Endothelial cell of umbilical vein (primary cell): ENCODE measurements around the gene ARF6.

Source experiments
- CTCF ChIP-seq, 2 donors: IDR thresholded peaks; 1 replicate in 1 of 2; 2 replicates in 1 of 2; pipeline ENCODE4 v1.5.1; 2011; ENCODE audit warnings: low read length in 2 of 2, mild to moderate bottlenecking in 2 of 2, moderate library complexity in 2 of 2, control low read depth in 1 of 2, inconsistent platforms in 1 of 2, low read depth in 1 of 2; ENCODE audit not compliant: insufficient read depth in 1 of 2; ENCODE audit errors: extremely low read depth in 1 of 2
- MYC ChIP-seq: IDR thresholded peaks from one replicate; pipeline ENCODE4 v1.6.1; 2011; ENCODE audit warnings: mild to moderate bottlenecking, low read depth, low read length
- POLR2AphosphoS5 ChIP-seq: IDR thresholded peaks from 2 replicates; pipeline ENCODE4 v1.6.1; 2012; ENCODE audit warnings: low read depth, mild to moderate bottlenecking, control low read depth, low read length, moderate library complexity; ENCODE audit not compliant: insufficient read depth

- TF ChIP-seq POLR2AphosphoS5, result no peak
- no peak for TF ChIP-seq MYC
- TF ChIP-seq CTCF (IDR thresholded peaks at IDR 0.05; ENCODE audit: extremely low read depth in 1 of 2, insufficient read depth in 1 of 2, low read depth in 1 of 2, low read length in 2 of 2), result no peak
Observed at GRCh38 chr14:49897414-49897813, 4.5 kb downstream of the ARF6 start.
